ENCODE results near the gene SSX2IP.
"Not testable (repeated sequence)": the region's sequence is repeated elsewhere in the genome, so short reads cannot be mapped to it uniquely, and the experiment has no call there.

Gene SSX2IP, protein sequence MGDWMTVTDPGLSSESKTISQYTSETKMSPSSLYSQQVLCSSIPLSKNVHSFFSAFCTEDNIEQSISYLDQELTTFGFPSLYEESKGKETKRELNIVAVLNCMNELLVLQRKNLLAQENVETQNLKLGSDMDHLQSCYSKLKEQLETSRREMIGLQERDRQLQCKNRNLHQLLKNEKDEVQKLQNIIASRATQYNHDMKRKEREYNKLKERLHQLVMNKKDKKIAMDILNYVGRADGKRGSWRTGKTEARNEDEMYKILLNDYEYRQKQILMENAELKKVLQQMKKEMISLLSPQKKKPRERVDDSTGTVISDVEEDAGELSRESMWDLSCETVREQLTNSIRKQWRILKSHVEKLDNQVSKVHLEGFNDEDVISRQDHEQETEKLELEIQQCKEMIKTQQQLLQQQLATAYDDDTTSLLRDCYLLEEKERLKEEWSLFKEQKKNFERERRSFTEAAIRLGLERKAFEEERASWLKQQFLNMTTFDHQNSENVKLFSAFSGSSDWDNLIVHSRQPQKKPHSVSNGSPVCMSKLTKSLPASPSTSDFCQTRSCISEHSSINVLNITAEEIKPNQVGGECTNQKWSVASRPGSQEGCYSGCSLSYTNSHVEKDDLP

DNA sequence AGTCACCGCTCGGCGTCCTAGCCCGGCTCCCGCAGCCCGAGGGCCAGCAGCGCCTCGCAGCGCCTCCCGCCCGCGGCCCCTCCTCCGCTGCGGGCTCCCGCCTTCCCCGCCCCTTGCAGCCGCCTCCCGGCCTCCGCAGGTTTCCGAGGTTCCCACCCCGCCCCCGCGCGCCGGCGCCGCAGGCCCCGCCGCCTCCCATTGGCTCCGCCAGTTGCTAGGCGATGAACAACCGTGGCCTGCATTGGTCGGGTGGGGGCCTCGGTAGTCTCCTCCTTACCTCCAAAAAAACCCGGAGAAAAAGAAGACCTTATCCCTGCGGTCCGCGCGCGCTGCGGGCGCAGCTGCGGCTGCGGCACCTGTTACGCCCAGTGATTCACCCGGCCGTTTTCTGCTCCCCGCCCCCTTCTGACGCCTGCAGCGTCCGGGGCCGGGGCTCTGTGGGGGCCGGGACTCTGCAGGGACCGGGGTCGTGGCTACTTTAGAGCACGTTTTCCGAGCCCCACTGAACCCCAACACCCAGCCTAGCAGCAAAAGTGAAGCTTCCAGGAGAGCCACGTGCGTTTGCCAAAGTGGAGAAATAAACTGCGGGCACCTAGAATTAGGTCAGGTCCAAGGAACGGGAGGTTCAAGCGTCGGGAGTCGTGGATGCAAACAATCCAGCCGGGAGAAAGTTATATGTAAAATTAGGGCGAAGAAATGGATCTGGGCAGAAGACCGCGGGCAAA, at the start of gene SSX2IP:
Gene SSX2IP (minus strand): TSS at position 65 of the 725 bp plus-strand sequence. CDS start 19,242 bp downstream, outside the sequence.
- peak; percentile 93 for DNase-seq (ENCODE audit: low read depth)

DNA sequence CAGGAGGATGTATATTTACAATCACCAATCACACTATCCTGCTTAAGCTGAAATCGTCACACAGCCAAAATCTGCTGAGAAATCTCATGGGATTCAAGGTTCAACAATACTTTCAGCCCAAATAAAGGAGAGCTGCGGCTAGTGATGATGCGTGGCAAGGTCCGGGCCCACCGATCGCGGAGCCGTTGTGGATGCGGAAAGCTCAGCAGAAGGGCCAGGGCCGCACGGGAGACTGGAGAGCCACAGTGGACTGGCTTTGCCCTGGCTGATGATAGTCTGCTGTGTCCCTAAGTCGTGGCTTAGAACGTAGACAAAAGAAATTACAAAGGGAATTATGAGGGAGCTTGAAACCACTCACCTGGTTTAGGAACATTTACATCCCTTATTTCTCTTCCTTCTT, 48.0 kb upstream of the SSX2IP start:
- no peak for DNase-seq (ENCODE audit: low read depth)

DNA sequence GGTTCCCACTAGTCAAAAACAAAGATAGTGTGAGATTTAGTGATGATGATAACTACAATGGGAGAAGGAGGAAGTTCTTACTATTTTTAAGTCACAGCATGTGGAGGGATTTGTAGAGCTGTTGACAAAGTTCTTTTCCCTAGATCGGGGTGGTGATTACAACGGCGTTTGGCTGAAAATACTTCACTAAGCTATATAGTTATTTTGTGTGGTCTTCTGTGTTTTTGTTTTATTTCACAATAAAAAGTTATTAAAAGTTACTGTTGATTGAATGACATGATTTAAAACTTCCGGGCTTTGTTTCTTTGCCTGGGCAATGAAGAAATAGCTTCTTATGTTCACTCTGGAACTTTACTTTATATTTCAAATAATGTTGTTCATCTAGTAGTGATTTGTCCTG, 47.3 kb upstream of the SSX2IP start:
- no peak for DNase-seq (ENCODE audit: low read depth)

DNA sequence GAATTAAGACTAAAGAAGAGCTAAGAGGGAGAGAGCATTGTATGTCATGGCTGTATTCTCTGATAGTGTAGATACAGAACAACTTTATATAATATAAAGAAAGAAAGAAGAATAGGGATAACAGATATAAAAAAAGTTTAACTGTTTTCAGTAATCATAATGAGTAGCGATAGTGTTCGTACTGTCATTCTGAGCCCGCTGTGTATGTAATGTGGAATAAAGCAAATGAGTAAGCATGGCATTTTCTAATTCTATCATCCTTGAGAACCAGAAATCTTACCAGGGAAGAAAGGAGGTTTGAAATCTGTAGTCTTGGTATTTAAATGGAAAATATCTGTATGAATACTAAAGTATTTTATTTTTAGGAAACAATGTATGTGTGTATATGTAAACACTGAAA, 46.7 kb upstream of the SSX2IP start:
- no peak for DNase-seq (ENCODE audit: low read depth)

DNA sequence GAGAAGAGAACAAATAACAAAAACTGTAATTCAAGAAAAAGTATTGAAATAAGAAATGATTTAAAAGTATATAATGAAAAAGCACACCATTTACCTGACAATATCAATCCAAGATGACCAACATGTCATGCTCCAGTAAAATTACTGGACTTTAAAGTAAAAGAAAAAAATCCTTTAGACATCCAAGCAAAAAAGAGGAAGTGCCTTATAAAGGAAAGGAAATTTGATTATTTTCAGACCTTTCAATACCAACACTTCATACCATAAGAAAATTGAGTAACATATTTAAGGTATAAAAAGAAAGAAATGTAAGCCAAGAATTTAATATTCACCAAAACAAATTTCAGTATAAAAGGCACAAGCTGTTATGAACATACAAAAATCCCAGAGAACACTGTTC, 46.2 kb upstream of the SSX2IP start:
- DNase-seq (ENCODE audit: low read depth) = no peak

DNA sequence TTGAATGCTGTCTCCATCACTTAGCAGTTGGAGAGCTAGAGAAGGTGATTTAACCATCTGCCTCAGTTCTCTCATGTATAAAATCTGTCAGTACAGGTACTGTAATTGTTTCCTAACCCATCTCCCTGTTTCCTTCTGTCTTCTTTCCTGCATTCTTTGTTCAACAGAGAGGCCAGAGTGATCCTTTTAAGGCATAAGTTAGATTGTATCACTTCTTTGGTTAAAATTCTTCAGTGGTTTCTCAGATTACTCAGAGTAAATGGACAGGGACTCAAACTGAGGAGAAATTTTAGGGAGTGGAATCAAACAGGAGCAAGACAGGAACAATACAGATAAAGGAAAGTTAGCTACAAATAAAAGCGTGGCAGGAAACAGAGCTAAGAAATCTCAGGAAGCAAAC, 45.2 kb upstream of the SSX2IP start:
- no peak for DNase-seq (ENCODE audit: low read depth)

DNA sequence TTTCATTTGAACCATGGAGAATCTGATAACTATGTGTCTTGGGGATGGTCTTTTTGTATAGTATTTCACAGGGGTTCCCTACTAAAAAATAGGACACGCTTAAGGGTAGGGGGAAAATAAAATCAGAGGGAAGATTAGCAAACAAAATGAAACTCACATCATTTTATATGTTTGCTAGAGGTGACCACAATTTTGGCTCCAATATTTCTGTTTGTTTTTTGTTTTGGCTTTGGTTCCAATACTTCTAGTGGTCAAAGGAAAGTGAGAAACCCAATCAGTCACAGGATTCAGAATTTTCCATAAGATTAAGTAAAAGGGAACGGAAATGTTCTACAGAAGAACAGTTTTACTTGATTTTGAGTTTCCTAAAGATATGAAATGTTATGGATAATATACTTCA, 42.3 kb upstream of the SSX2IP start:
- no peak for DNase-seq (ENCODE audit: low read depth)

DNA sequence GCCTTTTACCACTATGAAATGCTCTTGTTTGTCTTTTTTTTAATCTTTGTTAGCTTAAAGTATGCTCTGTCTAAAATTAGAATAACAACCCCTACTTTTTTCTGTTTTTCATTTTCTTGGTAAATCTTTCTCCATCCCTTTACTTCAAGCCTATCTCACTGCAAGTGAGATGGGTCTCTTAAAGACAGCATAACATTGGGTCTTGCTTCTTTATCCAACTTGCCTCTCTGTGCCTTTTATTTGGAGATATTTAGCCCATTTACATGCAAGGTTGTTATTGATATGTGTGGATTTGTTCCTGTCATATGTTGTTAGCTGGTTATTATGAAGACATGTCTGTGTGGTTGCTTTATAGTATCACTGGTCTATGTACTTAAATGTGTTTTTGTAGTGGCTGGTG, 41.3 kb upstream of the SSX2IP start:
- DNase-seq (ENCODE audit: low read depth) = no peak

DNA sequence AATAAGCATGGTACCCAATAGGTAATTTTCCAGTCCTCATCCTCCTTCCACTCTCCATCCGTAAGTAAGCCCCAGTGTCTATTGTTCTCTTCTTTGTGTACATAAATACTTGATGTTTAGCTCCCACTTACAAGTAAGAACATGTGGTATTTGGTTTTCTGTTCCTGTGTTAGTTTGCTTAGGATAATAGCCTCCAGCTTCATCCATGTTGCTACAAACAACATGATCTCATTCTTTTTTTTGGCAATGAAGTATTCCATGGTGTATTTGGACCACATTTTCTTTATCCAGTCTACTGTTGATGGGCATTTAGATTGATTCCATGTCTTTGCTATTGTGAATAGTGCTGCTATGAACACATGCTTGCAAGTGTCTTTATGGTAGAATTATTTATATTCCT, 37.5 kb upstream of the SSX2IP start:
- DNase-seq (ENCODE audit: low read depth) = peak; percentile 64

DNA sequence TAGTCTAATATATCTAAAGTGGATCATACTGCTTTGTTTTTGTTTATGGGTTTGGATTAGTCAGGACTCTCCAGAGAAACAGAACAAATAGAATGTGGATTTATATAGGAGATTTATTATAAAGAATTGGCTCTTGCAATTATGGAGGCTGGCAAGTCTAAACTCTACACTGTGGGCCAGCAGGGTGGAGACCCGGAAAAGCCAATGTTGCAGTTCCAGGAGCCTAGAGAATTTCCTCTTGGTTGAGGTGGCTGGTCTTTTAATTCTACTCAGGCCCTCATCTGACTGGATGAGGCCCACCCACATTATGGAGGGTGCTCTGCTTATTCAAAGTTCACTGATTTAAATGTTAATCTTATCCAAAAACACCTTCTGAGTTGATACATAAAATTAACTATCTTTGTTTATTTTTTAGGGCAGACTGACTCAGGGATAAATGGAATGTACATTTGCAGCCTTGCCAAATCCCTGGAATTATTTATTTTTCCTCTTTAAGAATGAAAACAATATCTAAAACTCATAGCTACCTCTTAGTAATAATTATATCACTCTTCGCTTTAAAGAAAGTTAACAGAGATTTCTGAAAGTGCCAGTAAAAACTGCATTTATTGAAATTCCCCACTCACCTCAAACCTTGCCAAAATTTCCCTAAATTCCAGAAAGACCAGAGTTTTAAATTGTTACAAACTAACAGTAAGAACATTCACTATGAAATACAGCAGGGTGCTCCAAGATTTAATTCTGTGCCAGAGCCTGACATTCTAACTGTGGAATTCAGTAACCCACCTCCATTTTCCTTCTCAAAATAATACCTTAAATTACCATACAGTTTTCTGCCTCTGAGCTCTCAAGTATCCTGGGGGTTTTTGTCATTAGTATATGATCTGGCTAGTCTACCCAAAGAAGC, 36.6 kb upstream of the SSX2IP start:
- DNase-seq (ENCODE audit: low read depth) = no peak

DNA sequence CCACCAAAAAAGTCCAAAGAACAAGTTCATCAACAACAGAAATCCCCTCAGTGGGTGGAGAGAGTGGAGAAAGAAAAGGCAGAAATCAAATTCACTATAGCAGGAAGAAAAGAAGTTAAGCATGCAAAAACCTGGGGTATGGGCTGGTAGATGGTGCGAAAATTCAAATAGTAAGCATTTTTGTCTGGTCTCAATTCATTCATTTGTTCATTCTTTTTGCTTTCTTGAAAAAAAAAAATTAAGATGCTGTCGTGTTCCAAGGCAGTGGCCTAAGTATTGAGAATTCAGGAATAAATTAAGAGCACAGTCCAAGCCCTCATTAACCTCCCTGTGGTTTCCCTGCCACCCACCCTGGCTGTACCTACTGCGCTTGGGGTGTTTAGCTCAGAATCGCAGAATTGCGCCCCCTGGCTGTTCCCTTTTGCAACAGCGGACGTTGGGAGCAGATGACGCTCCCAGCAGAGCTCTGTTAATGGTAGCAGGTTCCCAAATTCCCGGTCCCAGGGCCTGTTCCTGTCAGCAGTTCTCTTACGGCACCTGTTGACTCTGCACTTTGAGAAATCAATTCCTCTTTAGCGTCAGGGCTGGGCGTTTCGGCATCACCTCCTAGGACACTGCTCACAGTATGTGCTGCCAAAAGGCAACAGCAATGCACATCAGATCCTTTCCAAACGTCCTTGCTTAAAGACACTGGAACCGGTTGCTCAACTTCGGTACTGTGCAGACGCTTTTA, 34.0 kb upstream of the SSX2IP start:
- DNase-seq (ENCODE audit: low read depth) = no peak

DNA sequence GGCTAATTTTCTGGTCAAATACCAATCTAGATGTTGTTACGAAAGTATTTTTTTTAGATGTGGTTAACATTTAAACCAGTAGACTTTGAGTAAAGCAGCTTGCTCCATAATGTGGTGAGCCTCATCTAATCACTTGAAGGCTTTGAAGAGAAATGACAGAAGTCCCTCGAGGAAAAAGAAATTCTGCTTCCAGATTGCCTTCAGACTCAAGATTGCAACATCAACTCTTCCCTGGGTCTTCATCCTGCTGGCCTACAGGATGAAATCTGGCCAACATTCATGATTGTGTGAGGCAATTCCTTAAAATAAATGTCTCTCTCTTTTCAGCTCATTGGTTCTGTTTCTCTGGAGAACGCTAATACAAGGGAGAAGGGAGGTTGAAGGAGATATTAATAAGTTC, 32.5 kb upstream of the SSX2IP start:
- peak; percentile 94 for DNase-seq (ENCODE audit: low read depth)

DNA sequence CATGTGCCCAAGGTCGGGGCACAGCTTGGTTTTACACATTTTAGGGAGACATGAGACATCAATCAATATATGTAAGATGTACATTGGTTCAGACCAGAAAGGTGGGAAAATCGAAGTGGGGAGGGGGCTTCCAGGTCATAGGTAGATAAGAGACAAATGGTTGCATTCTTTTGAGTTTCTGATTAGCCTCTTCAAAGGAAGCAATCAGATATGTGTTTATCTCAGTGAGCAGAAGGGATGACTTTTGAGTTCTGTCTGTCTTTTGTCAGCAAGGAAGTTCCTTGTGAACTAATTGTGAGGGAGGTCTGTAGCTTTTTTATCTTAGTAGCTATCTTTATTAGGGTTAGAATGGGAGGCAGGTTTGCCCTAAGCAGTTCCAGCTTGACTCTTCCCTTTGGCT, 31.6 kb upstream of the SSX2IP start:
- DNase-seq (ENCODE audit: low read depth) = not testable (repeated sequence)

DNA sequence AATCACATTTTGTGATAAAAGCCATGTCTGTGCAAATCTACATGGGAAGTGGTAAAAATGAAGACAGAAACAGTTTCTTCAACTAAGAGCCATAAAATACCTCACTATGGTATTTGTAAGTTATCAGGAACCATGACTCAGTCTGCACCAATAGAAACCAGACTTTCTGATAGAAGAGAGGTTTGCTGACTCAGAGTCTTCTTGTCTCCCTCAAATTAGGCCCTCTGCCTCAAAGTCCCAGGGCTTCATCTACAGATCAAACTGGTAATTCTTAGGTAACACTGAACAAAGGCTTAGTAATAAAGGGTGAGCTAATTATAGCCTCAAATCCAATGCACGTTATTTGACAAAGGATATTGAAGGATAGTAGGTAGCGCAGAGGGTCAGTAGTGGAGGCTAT, 30.9 kb upstream of the SSX2IP start:
- peak; percentile 25 for DNase-seq (ENCODE audit: low read depth)

DNA sequence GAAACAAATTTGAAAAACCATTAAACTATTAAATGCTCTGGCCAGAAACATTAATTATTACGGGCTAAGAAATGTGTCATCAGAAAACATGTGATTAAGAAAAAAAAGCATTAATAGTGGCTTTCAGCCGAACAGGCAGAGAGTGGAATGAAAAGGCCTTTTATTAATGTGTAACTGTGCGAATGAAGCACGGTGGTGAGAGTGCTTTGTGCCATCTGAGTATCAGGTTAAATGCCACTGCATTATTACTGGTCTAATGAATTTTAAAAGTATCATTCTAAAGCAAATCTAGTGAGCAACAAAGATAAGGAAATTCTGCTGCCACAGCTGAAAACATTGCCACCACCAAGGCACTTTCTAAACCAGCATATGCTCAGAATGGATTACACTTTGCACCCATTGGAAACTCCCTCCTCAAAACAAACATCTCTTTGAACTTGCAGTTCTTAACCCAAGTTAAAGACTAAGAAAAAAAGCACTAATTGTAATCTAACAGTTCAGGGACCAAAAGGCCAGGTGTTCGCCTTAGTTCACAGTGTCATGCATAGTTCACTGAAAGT, 30.0 kb upstream of the SSX2IP start:
- DNase-seq (ENCODE audit: low read depth) = no peak

DNA sequence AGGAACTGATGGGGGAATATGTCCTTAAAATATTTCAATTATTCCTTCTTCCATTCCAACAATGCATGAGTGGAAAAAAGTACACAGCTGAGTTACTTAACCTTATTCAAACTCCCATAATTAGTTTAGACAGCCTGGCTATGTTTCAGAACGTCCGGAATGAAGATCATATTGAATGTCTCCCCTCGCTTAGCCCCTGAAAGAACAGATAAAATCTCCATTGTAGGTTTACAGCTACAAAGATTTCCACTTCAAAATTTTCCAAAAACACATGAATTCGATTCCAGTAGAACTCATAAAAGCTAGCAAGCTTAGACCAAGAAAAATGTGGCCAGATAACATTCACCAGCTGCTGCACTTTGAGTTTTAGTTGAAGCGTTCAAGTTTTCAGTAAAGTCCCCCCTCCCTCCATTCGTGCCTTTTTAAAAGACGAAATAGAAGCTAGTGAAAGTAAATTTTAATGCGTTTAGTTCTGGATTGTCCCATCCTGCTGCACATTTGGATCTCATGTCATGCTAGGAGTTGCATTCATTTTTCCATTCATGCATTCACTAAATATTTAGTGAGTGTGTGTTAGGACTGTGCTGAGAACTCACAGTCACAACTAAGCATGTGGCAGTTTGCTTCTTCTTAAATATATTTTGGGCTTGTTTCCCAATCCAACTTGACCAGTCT, 29.4 kb upstream of the SSX2IP start:
- DNase-seq (ENCODE audit: low read depth) = peak; percentile 50

DNA sequence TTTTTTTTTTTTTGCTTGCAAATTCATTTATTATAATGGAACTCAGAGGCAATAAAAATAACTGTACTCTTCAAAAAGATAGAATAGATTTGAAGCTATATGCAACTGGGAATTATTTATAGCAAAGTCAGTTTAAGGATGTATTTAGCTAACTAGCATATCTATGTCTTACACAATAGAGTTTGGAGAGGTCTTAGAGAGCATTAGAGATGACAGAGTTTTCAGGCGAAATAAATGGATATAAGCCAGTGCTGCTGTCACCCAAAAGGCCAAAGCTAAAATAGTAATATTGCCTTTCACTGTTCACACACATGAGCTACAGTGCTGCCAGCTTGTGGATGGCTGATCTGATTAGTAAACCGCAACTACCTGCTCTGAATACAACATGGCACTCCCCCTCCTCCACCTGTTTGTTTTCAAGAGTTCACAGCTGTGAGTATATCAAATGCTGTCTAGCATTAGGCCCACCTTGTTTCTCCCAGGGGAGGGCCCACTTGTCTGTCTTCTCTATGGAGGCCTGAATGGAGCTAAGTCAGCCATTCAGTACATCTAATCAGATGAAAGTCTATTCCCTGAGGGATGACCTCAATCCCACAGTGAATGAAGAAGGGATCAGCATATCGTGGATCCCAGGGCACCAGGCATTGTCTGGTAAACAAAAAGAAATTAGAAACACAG, 25.2 kb upstream of the SSX2IP start:
- DNase-seq (ENCODE audit: low read depth) = no peak

DNA sequence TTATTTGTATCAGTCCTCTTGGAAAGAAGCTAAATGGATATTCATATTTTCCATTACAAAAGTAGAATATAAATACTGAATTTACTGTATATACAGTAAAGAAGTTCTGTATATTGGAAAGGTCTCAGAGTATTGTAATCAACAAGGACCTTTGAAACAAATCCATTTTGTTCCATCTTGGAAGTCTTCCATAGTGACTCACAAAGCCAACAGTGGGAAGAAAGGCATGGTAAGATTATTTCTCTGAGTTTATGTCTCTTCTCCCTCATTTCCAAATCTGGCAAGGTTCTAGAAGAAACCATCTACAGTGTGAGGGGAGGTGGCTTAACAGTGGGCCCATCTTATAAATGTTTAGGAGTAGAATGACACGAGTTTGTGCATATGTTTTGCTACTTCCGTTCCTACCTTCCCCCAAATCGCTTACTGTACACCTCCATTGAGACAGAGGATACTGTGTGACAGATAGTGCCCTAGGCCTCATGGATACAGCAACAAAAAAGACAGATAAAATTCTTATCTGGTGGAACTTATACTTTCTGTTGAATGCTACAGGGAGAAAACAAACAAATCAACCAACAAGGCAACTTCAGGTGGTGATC, 22.1 kb upstream of the SSX2IP start:
- peak; percentile 78 for DNase-seq (ENCODE audit: low read depth)

DNA sequence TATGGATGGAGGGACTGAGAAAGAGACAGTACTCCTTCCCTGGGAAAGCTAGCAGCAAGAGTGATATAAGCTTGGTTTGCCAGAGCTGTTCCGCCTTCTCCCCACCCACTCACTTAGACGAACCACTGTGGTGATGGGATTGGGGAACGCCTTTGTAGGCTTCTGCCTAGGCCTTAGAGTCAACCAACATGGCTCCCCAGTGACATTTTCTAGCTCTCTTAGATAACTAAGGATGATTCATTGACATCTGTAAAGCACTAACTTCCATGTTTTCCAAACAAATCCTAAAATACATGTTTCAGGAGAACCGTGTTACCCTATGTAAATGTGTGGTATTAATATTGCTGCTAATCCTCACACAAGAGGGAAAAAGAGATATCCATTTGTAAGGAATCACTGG, 21.6 kb upstream of the SSX2IP start:
- DNase-seq (ENCODE audit: low read depth) = no peak

All from fibroblast of gingiva (primary cell).